ENCODE results near the gene PCDH1.

The PCDH1 gene

DNA sequence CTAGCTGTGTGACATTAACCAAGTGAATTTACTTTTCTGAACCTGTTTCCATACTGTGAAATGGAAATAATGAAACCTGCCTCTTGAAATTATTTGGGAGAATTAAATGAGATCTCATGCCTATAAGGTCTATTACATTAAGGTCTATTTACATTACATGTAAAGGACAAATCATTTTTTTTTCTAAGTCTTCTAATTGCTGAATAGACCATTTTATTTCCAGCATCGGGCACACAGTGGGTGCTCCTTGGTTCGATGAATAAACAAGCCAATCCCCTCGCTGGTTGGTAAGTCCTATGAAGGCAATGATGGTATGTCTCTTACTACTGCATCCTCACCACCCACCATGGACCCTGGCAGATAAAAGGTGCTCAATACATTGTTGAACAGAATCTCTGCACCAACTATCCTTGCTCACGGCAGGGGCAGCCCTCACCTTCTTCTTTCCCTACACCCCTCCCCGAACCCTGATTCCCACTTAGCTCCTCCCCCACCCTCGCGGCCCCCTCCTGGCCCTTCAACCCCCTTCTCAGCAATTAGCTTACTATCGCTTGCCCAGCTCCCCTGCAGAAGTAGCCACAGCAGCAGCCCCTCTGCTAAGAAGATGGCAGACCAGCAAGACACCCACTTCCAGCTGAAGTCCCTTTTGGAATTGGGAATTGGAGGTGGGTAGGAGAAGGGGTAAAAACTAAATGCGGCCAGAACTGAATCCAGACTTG lies 3.0 kb downstream of the PCDH1 start:
- DNase-seq (ENCODE audit: low read depth in 1 of 2, low spot score in 1 of 2): no peak

DNA sequence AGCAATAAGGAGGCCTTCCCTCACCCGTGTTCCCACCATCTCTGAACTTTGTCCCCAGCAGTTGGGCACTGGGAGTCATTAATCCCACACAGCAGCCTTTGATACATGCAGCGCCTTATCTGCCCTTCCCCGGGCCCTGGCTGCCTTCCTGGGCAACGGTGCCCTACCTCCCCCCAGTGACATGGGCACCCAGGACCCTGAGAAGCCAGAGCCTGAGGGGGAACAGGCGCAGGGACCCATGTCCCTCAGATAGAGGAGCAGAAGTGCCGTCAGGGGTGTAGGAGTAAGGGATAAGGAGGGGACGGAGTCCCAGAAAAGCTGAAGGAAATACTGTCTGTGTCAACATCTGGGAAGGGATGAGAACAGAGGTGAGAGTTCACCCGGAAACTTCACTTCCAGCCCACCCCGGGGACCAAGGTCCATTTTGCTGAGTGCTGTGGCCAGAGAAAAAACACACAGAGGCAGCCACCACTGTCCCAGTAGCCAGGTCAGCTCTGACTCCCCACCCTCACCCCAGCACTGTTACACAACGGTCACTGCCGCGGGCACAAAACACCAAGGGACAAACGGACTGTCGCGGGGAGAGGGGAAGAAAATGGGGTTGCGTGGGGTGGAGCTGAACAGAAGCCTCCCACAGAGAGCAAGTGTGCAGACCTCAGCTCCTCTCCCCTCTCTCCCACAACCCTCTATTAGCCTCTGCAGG lies 3.8 kb downstream of the PCDH1 start:
- DNase-seq (ENCODE audit: low read depth in 1 of 2, low spot score in 1 of 2): no peak

DNA sequence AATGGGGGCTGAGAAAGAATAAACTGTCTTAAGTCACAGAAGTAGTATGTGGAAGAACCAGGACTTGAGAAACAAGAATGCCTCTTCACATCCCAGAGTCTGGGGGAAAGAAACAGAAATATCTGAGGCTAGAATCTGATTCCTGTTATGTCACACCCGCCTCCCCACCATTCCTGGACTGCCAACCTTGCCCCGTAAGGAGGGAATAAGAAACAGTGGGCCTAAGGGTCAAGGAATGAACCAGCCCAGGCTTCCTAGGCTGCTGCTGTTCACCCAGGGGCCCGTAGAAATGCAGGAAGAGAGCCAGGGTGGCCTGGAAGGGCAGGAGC lies 4.3 kb downstream of the PCDH1 start:
- no peak for DNase-seq (ENCODE audit: low read depth in 1 of 2, low spot score in 1 of 2)

DNA sequence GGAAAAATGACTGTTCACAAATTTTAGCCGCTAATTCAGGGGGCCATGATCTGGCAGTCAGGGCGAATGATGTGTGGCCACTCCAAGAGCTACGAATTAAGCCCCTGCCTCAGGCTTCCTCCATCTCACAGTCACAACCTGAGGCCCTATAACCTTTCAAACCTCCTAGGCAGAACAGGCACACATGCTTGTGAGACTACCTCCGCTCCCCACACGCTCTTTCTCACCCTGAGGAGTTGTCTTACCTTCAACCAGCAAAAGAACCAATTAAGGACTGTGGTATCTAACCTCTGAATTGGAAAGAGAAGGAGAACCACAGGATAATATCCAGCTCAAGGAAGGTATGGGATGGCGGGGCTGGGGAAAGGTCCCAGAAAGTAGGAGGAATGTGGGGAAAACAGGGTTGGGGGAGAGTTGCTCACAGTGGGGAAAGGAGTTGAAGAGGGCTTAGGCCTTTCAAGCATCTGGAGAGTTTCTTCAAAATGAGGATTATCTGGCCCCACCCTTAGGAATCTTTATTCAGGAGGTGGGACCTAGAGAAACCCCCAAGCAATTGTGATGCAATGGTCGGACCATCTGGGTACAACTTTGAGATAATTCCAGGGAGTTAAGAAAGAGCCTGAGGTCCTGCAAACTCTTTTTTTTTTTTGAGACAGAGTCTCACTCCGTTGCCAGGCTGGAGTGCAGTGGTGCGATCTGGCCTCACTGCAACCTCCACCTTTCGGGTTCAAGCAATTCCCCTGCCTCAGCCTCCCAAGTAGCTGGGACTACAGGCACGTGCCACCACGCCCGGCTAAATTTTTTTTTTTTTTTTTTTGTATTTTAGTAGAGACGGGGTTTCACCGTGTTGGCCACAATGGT lies 5.5 kb downstream of the PCDH1 start:
- no peak for DNase-seq (ENCODE audit: low read depth in 1 of 2, low spot score in 1 of 2)

DNA sequence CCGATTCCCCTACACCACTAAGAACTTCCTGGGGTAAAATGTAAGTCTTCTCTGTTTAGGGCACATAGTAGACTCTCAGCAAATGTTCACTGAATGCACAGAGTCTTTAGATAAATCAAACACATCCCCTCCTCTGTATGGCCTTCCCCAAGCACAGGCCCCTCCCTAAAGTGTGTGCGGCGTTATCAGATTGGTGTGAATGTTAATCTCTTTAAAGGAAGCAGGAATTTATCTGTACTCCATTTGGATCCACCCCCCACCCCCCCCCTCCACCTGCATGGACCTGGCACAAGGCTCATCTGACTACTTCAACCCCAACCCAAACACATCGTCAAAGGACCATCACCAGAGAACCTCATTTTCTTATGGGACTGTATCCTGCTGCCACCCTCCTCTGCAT lies 6.3 kb downstream of the PCDH1 start:
- no peak for DNase-seq (ENCODE audit: low read depth in 1 of 2, low spot score in 1 of 2)

DNA sequence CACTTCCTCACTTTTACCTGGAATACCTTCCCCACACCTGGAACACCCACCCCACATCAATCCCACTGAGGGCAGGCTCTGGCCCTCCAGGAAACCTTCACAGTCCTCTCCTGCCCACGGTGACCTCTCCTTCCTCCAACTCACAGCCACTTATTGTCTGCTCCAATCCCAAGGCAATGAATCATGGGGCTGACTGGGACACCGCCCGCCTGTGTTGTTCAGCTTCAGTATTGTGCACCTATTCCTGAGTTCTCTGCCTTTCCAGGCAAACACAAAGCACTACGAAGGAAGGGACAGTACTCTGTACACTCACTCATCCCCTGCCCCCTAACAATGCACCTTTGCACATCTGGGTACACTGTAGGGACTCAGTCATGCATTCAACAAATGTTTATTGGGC lies 7.3 kb downstream of the PCDH1 start:
- DNase-seq (ENCODE audit: low read depth in 1 of 2, low spot score in 1 of 2): no peak

DNA sequence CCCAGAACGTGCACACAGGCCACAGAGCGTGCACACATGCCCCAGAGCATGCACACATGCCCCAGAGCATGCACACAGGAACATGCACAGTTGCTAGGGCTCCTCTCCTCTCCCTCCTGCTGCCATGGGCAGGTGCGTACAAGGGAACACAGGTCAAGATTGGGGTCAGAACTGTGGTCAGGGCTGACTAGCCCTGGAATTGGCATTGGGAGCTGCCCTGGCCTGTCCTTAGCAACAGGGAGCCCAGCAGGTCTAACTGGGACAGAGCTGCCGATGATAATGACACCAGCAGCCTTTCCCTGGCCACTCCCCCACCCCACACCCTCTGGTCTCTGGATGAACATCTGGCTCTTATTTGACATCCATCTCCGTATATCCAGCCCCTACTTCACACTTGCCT lies 8.0 kb downstream of the PCDH1 start:
- DNase-seq (ENCODE audit: low read depth in 1 of 2, low spot score in 1 of 2): no peak

DNA sequence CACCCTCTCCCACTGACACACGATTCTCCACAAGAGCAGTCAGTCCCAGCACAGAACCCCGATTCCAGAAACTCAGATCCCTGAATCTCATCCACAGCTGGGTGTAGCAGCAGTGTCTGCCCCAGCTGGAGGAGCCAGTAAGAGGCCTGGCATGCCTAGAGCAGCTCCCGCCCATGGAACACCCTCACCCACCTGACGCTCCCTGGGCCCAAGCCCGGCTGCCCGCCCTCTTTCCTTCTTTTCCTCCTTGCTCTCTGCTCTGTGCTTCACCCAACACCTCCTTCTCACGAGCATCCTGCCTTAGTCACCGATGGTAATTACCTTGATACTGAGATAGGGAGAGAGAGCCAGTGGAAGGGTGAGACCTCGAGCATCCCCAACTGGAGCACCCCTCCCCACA lies 8.7 kb downstream of the PCDH1 start:
- DNase-seq (ENCODE audit: low read depth in 1 of 2, low spot score in 1 of 2): no peak

DNA sequence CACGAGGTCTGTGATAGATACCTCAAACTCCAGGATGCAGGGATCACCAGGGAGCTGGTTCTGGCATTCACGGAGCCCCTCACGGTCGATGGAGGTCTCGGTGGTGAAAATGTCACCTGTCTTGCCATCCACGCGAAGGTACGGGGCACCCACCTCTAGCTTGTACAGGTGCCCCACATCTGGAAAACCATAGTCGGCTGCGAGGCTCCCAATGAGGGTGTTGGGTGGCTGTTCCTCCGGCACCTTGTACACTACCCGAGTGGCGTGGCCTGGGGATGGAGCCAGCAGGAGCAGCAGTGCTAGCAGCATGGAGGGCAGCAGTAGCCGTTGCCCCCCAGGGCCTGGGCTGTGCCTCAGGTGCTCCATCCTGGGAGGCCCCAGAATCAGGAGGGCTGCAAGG lies 9.2 kb downstream of the PCDH1 start:
- no peak for DNase-seq (ENCODE audit: low read depth in 1 of 2, low spot score in 1 of 2)

DNA sequence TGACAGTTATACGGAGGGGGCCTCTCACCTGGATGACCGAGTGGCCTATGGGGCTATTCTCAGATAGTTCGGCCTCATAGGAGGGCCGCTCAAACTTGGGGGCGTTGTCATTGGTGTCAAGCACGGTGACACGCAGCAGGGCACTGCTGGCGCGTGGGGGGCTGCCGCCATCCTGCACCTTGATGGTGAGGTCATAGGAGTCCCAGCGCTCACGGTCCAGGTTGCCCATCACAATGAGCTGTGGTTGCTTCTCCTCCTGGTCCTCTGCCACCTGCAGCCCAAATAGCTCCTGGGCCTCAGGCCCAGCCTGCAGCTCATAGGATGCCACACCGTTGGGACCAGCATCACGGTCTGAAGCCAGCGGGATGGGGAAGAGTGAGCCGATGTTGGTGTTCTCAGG lies 9.7 kb downstream of the PCDH1 start:
- DNase-seq (ENCODE audit: low read depth in 1 of 2, low spot score in 1 of 2): no peak

DNA sequence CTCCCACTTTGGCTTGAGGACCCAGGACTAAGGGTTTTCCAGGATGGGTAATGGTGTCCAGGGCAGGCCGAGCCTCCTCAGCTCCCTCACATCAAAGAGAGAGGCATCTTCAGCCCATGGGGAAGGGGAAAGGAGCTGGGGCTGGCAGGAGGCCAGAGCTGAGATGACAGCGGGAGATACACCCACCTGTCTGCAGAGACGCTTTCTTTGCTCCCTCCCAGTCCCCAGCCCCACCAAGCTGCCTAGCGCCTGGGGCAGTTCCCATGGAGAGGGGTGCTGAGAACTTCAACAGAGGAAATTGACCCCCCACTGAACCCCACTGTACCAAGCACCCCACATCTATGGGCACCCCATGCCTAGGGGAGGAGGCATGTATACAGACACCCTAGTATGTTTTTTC lies 10.6 kb downstream of the PCDH1 start:
- no peak for DNase-seq (ENCODE audit: low read depth in 1 of 2, low spot score in 1 of 2)

DNA sequence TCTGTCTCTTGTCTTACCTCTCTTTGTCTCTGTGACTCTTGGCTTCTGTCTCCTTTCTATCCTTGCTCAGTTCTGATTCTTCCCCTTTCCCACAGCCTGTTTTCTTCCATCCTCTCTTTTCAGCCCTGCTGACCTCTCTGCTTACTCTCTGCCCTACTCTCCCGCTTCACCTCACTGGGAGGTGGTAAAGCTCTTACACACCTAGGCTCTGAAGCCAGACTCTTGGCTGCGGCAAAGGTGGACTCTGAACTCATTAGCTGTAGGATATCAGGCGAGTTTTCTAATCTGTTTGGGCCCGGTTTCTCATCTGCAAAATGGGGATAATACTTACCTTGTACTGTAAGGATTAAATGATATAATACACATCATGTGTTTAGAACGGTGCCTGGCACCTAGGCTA lies 11.1 kb downstream of the PCDH1 start:
- no peak for DNase-seq (ENCODE audit: low read depth in 1 of 2, low spot score in 1 of 2)

DNA sequence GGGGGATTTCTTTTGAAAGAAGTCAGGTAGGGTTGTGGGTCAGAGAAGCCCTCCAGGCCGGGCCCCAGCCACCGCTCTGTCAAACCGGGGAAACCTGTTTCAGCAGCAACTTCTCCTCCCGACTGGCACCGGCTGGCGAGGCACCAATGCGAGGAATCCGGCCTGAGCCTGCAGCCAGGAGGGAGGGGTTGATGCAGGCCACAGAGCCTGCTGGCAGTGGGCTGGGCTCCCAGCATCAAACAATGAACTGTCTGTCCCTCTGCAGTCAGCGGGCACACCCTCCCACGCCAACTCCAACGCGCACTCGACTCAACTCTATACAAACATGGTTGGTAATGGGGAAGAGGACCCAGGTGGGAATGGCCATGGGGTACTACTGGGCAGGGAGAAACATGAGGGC lies 12.1 kb downstream of the PCDH1 start:
- no peak for DNase-seq (ENCODE audit: low read depth in 1 of 2, low spot score in 1 of 2)

DNA sequence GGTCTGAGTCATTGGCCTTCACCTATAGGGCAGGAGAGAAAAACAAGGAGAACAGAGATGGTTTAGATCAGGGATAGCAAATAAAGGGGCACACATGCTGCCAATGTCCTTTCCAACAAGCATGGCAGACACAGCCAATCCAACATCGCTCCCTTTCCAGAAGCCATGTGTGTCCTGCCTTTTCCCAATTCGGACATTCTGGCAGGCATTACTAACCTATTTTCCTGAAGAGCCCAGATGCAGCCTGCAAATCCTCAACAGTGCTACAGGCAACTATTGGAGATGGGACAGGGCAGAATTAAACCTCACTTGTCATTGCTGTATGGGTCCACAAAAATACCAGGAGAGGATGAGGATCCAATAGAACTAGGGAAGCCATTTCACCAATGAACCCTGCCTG lies 12.8 kb downstream of the PCDH1 start:
- no peak for DNase-seq (ENCODE audit: low read depth in 1 of 2, low spot score in 1 of 2)

DNA sequence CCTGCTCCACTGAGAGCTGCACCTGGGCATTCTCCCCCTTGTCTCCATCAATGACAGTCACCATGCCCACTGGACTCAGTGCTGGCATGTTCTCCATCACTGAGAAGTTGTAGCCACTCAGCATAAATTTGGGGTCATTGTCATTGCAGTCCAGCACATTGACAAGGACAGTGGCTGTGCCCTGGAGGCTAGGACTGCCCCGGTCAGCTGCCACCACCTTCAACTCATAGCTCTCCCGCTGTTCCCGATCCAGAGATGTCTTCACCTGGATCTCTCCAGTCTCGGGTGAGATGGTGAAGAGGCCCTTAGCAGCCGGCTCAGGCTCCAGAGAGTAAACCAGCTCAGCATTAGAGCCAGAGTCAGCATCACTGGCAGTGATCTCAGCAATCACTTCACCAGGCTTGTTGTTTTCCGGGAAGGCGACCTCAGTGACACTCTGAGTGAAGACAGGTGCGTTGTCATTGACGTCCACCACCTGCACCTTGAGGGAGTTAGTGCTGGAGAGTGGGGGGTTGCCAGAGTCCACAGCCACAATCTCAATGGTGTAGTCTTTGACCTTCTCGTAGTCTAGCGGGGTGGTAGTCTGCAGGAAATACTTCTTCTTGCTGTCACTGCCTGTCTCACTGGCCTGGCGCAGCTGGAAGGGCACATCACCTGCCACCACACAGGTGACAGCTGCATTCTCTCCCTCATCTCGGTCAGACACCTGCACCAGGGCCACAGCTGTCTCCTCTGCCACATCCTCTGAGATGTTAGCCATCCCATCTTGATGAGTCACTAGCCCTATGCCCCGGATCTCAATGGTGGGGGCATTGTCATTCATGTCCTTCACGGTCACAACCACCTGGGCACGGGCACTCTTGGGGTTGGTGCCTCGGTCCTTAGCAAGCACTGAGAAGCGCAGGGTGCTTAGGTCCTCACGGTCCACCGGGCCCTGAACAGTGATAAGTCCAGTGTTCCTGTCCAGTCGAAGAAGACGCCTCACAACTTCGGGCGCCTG lies 13.5 kb downstream of the PCDH1 start:
- no peak for DNase-seq (ENCODE audit: low read depth in 1 of 2, low spot score in 1 of 2)

DNA sequence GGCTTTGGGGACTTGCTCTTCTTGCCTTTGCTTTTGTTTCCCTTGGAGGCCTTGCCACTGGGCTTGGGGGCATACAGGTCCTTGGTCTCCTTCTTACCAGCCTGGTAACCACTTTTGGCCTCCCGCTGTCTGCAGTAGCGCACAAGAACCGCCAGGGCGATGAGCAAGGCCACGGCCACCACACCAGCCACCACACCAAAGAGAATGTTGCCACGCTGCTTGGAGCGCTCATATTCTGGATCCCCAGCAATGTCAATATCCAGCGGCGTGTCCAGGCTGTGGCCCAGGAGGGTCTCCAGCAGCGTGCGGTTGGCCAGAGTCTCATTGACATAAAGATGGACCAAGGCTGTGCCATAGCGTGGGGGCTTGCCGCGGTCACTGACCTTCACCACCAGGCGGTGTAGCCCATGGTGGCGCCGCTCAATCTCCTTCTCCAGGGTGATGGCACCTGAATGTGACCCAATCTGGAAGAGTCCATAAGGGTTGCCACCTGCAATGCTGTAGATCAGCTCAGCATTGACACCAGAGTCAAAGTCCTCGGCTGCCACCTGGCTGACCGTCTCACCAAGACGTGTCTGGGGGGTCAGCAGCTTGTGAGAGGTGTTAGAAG lies 14.5 kb downstream of the PCDH1 start:
- no peak for DNase-seq (ENCODE audit: low read depth in 1 of 2, low spot score in 1 of 2)

DNA sequence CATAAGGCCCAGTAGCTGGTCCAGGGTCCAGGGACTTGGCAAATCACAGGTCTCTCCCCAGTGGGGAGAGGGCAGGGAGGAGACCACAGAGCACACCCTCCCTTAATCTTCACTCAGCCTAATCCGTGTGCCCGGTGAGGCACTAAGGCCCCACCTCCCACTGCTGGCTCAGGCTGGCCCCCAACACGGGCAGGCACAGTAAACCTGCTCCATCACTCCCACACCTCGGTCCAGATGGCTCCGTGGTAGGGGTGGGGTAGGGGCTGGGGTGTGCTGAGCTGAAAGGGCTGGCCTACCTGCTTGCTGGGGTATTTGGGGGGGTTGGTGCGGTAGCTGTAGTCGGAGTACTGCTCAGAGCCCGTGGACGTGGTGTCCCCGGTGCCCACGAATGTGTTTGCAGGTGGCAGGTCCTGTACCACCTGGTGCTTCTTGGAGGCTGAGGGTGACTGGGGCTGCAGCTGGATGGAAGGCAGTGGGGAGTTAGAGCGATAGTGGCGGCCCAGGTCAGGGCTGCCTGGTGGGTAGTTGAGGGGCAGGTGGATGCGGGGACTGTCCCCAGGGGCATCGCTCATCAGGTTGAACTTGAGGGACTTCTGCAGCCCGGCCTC lies 15.2 kb downstream of the PCDH1 start:
- DNase-seq (ENCODE audit: low read depth in 1 of 2, low spot score in 1 of 2): no peak

DNA sequence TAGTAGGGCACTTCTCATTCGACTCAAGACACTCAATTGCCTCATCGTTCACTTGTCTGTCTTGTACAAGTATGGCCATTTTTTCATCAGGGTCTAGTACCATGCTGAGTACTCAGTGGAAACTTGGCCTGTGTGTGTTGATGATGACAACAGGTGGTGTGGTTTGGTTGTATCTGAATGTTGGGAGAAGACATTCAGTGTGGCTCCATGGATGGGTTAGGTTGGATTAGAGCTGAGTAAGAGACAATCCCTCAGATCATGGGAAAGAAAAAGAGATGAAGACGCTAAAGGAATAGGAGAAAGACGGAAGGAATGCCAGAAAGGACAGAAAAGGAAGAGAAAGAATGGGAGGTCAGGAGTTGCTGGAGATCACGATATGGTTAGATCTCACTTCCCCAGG lies 17.0 kb downstream of the PCDH1 start:
- no peak for DNase-seq (ENCODE audit: low read depth in 1 of 2, low spot score in 1 of 2)

DNA sequence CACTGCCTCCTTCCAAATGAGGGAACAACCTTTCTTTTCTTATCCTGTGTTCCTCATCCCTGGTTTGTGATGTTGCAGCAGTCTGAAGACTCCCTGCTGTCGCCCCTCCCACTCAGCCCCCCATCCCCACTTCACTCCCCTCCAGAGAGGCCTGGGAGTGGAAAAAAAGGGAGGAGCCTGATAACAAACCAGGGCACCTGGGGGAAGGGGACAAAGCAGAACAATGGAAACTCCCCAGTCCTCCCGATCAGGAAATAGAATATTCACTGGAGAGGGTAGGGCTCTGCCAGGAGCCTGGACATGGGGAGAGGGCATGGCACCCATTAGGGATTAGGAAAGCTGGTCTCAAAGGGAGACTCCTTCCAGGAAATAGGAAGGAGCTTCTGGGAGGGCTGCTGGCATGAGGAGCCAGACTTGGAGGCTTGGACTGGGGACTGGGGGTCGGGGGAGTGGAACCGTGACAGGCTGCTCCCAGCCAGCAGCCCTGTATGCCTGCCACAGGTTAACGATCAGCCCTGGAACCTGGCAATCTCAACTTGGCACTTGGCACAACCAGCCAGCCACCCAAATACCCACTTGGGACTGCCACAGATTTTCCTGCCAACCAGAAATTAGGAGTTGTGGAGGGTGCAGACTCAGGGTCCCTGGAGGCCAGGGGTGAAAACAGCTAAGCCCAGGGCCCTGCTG lies 20.0 kb downstream of the PCDH1 start:
- no peak for DNase-seq (ENCODE audit: low read depth in 1 of 2, low spot score in 1 of 2)

DNA sequence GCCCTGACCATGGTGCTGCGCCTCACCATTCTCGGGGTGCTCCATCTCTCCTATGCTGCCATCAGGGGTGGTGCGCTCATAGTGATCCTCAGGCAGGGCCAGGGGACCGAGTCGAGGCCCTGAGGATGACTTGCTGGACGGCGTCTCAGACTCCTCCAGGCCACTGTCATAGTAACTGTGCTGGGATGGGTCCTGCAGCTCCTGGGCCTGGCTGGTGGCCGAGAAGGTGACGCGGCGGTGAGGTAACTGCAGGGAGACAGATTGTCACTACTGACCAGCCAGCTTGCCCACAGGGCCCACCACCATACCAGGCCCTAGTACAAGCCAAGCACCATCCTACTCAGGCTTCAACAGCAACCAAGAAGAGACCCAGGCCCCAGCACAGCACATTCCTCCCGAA lies 21.0 kb downstream of the PCDH1 start:
- DNase-seq (ENCODE audit: low read depth in 1 of 2, low spot score in 1 of 2): no peak
